Body of pancreas (tissue), 4 donors: ENCODE measurements around the gene PRDM16.

ENCODE experiments used
- POLR2A ChIP-seq, 3 donors: fragments of 450-650 bp; IDR thresholded peaks; one replicate each; pipeline ENCODE4 v1.6.1; 2016; ENCODE audit warnings: antibody characterized with exemption in 3 of 3, mild to moderate bottlenecking in 2 of 3
- TF ChIP-seq, protein P1 (sequence below), 7 experiments: fragments of 450-650 bp in 4 of 7; fragments of 200-600 bp in 3 of 7; sonication (generic) in 3 of 7; IDR thresholded peaks; one replicate each; pipeline ENCODE4 v1.5.1; 2016 to 2019; ENCODE audit warnings: antibody characterized with exemption in 7 of 7

DNA sequence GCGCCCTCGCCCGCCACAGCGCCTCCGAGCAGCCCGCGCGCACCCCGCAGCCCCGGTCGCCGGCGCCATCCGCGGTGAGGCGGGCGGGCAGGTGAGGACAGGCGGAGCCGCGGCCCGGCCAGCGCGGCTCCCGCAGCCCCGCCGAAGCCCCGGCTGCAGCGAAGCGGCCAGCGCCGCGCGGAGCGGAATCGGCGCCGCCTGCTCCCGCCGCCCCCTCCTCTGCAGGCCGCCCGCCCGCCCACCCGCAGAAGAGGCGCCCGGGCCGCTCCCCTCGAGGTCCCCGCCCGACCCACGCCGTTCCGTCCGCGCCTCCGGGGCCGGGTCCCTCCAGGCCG is 1.3 kb downstream of the PRDM16 start:
- TF ChIP-seq, protein P1, sequence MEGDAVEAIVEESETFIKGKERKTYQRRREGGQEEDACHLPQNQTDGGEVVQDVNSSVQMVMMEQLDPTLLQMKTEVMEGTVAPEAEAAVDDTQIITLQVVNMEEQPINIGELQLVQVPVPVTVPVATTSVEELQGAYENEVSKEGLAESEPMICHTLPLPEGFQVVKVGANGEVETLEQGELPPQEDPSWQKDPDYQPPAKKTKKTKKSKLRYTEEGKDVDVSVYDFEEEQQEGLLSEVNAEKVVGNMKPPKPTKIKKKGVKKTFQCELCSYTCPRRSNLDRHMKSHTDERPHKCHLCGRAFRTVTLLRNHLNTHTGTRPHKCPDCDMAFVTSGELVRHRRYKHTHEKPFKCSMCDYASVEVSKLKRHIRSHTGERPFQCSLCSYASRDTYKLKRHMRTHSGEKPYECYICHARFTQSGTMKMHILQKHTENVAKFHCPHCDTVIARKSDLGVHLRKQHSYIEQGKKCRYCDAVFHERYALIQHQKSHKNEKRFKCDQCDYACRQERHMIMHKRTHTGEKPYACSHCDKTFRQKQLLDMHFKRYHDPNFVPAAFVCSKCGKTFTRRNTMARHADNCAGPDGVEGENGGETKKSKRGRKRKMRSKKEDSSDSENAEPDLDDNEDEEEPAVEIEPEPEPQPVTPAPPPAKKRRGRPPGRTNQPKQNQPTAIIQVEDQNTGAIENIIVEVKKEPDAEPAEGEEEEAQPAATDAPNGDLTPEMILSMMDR (IDR thresholded peaks at IDR 0.05): no peak
- TF ChIP-seq POLR2A (IDR thresholded peaks at IDR 0.05): no peak
